Cardiac fibroblast (primary cell): ENCODE results near the gene RFPL1.
A peak's percentile ranks its signal among the peaks of the same experiment; 100 is the strongest.

Experiments used
- DNase-seq, 2 donors: peaks; one replicate each; pipeline versions ENCODE4 v3.0.0 to v3.0.0-alpha.2; 2010; ENCODE audit warnings: low read depth in 2 of 2
- H3K4me3 ChIP-seq, 2 donors: replicated peaks in 1 of 2; 1 replicate in 1 of 2; 2 replicates in 1 of 2; pipeline ENCODE4 v1.5.1; 2011; ENCODE audit warnings: low read depth in 2 of 2, low read length in 2 of 2, mild to moderate bottlenecking in 2 of 2, moderate library complexity in 1 of 2
- CTCF ChIP-seq: IDR thresholded peaks from one replicate; pipeline ENCODE4 v1.5.1; 2011; ENCODE audit warnings: low read depth, mild to moderate bottlenecking, low read length, inconsistent platforms

Gene RFPL1

GRCh38 chr22:29427176-29427760 is 11.1 kb upstream of the RFPL1 start:
- DNase-seq = no peak
- TF ChIP-seq CTCF = no peak
- H3K4me3 ChIP-seq = no peak overlapping the region

- no peak for DNase-seq
- no peak overlapping the region for H3K4me3 ChIP-seq
- no peak for TF ChIP-seq CTCF
Observed at GRCh38 chr22:29431986-29432385, 6.4 kb upstream of the RFPL1 start.

- no peak for DNase-seq
- no peak overlapping the region for H3K4me3 ChIP-seq
- TF ChIP-seq CTCF = no peak
Observed at GRCh38 chr22:29433856-29434255, 4.5 kb upstream of the RFPL1 start.

GRCh38 chr22:29434288-29434687 is 4.1 kb upstream of the RFPL1 start:
- no peak overlapping the region for H3K4me3 ChIP-seq
- no peak for DNase-seq
- no peak for TF ChIP-seq CTCF

- TF ChIP-seq CTCF = no peak
- H3K4me3 ChIP-seq = no peak overlapping the region
- DNase-seq = no peak
Observed at GRCh38 chr22:29435236-29436136, 2.9 kb upstream of the RFPL1 start.

GRCh38 chr22:29442976-29443375 is 4.6 kb downstream of the RFPL1 start:
- peak in 1 of 2 donors; percentile 5 for DNase-seq
- no peak overlapping the region for H3K4me3 ChIP-seq
- no peak for TF ChIP-seq CTCF

GRCh38 chr22:29443452-29443851 is 5.1 kb downstream of the RFPL1 start:
- peak; percentile 14 to 18 for DNase-seq
- H3K4me3 ChIP-seq = no peak overlapping the region
- TF ChIP-seq CTCF = no peak
